ENCODE data around the gene BAX. TPM values are rescaled to one million over a fixed set of nuclear protein-coding genes. Genes with fewer than 3 reads are reported as not detected.

The BAX gene
- total RNA-seq, 1 donor from 2014 or later = 169 TPM

- no peak overlapping the region for H3K4me2 ChIP-seq (ENCODE audit: low read length)
- H3K36me3 ChIP-seq (ENCODE audit: insufficient read depth, low read length) = peaks cover 20% of the 10 kb centered on the region
- no peaks in the 10 kb centered on the region for H3K4me1 ChIP-seq (ENCODE audit: insufficient read depth, low read length)
- H3K4me3 ChIP-seq (ENCODE audit: insufficient read depth, low read depth, low read length) = no peak overlapping the region
- no peak overlapping the region for H3K27ac Mint-ChIP-seq (ENCODE audit: unreplicated experiment)
- H3K36me3 Mint-ChIP-seq (ENCODE audit: low read depth, unreplicated experiment) = peaks cover 14% of the 10 kb centered on the region
- H3K27ac ChIP-seq (ENCODE audit: low read depth, low read length) = no peak overlapping the region
- no peaks in the 10 kb centered on the region for H3K27me3 Mint-ChIP-seq (ENCODE audit: low read depth, unreplicated experiment)
- H3K9ac ChIP-seq (ENCODE audit: low read length) = no peak overlapping the region
- no peaks in the 10 kb centered on the region for H3K27me3 ChIP-seq (ENCODE audit: insufficient read depth, low read length)
- peaks cover 4% of the 10 kb centered on the region for H3K79me2 ChIP-seq (ENCODE audit: insufficient read depth, low read length)
- H3K4me3 Mint-ChIP-seq (ENCODE audit: unreplicated experiment) = no peak overlapping the region
- FAIRE-seq (no peak), DNase-seq (ENCODE audit: low read depth) (no peak)
- H2AFZ ChIP-seq (ENCODE audit: low read depth, low read length) = no peak overlapping the region
- peaks cover under 1% of the 10 kb centered on the region for H3K4me1 Mint-ChIP-seq (ENCODE audit: low read depth, unreplicated experiment)
- no peaks in the 10 kb centered on the region for H3K9me3 Mint-ChIP-seq (ENCODE audit: unreplicated experiment)
- no peaks in the 10 kb centered on the region for H3K9me3 ChIP-seq (ENCODE audit: insufficient read depth, low read depth, low read length)
- no peak for TF ChIP-seq EZH2 (IDR thresholded peaks at IDR 0.05; ENCODE audit: insufficient read depth, low read length)
- no peak for TF ChIP-seq CTCF (IDR thresholded peaks at IDR 0.05; ENCODE audit: insufficient read depth, low read depth, low read length)
- H4K20me1 ChIP-seq (ENCODE audit: insufficient read depth, low read length) = peaks cover 4% of the 10 kb centered on the region
Observed at GRCh38 chr19:49004964-49005614, 50.4 kb downstream of the BAX start.

GRCh38 chr19:49006905-49007304, 52.2 kb downstream of the BAX start:
- H3K27ac ChIP-seq (ENCODE audit: low read depth, low read length) = no peak overlapping the region
- no peaks in the 10 kb centered on the region for H3K79me2 ChIP-seq (ENCODE audit: insufficient read depth, low read length)
- FAIRE-seq = no peak

More at GRCh38 chr19:49006905-49007304, 52.2 kb downstream of the BAX start:
- H3K9me3 ChIP-seq (ENCODE audit: insufficient read depth, low read depth, low read length) = no peaks in the 10 kb centered on the region
- H3K9me3 Mint-ChIP-seq (ENCODE audit: unreplicated experiment) = no peaks in the 10 kb centered on the region
- H4K20me1 ChIP-seq (ENCODE audit: insufficient read depth, low read length) = peaks cover 3% of the 10 kb centered on the region
- H3K36me3 ChIP-seq (ENCODE audit: insufficient read depth, low read length) = peaks cover 18% of the 10 kb centered on the region
- H2AFZ ChIP-seq (ENCODE audit: low read depth, low read length) = no peak overlapping the region
- TF ChIP-seq EZH2 (IDR thresholded peaks at IDR 0.05; ENCODE audit: insufficient read depth, low read length) (no peak), CTCF (IDR thresholded peaks at IDR 0.05; ENCODE audit: insufficient read depth, low read depth, low read length) (no peak)
- H3K27me3 ChIP-seq (ENCODE audit: insufficient read depth, low read length) = no peaks in the 10 kb centered on the region
- no peaks in the 10 kb centered on the region for H3K4me1 ChIP-seq (ENCODE audit: insufficient read depth, low read length)
- H3K36me3 Mint-ChIP-seq (ENCODE audit: low read depth, unreplicated experiment) = peaks cover 21% of the 10 kb centered on the region
- no peak overlapping the region for H3K4me3 Mint-ChIP-seq (ENCODE audit: unreplicated experiment)
- H3K4me3 ChIP-seq (ENCODE audit: insufficient read depth, low read depth, low read length) = no peak overlapping the region
- H3K4me1 Mint-ChIP-seq (ENCODE audit: low read depth, unreplicated experiment) = no peaks in the 10 kb centered on the region
- no peak overlapping the region for H3K4me2 ChIP-seq (ENCODE audit: low read length)
- H3K9ac ChIP-seq (ENCODE audit: low read length) = no peak overlapping the region
- no peak for DNase-seq (ENCODE audit: low read depth)
- no peaks in the 10 kb centered on the region for H3K27me3 Mint-ChIP-seq (ENCODE audit: low read depth, unreplicated experiment)
- H3K27ac Mint-ChIP-seq (ENCODE audit: unreplicated experiment) = no peak overlapping the region

Measured in astrocyte (in vitro differentiated cells and primary cell).